ENCODE data around the gene HEATR9. TPM values are rescaled to one million over a fixed set of nuclear protein-coding genes. Genes with fewer than 3 reads are reported as not detected.

HEATR9 gene
- total RNA-seq, 2 donors from 2014 or later = 0.40 TPM; not detected in 1

- WGBS = 77% methylated on average over 7 of the region's 7 CpGs
Observed at GRCh38 chr17:35807371-35808144, 61.1 kb downstream of the HEATR9 start.

More at GRCh38 chr17:35807371-35808144, 61.1 kb downstream of the HEATR9 start:
- no peak for TF ChIP-seq POLR2AphosphoS5 (IDR thresholded peaks at IDR 0.05)
- TF ChIP-seq CTCF (IDR thresholded peaks at IDR 0.05) = no peak
- TF ChIP-seq POLR2A (IDR thresholded peaks at IDR 0.05) = no peak
- Histone ChIP-seq H3K9me3 (no peaks in the 10 kb centered on the region), H3K4me1 (replicated peaks) (peaks cover 4% of the 10 kb centered on the region), H3K27me3 (replicated peaks; ENCODE audit: insufficient read depth) (no peaks in the 10 kb centered on the region), H3K36me3 (no peaks in the 10 kb centered on the region), H3K4me3 (no peak overlapping the region), H3K27ac (no peak overlapping the region)
- intact Hi-C loops (cut with DNase I) = no loop called here
- DNase-seq (ENCODE audit: low spot score) = no peak

Small RNA genes within 50 kb of the gene (small RNA-seq; reads per million reads assigned to genes)
- 105 to 138 reads per million in 2 donors for gene RF00100

Other genes starting within 250 kb of the HEATR9 start
- 1 to 10 TPM; 5.4 to 7.2 TPM for gene RASL10B, start 137.3 kb downstream of the HEATR9 start, total RNA-seq
- not detected for gene GAS2L2, start 115.7 kb downstream of the HEATR9 start, total RNA-seq
- 10 to 100 TPM in 1 of 2 donors, not detected in 1; 15.8 TPM for gene C17orf50, start 108.0 kb downstream of the HEATR9 start, total RNA-seq
- gene MMP28, start 73.2 kb downstream of the HEATR9 start, total RNA-seq = 100 to 1,000 TPM in 1 of 2 donors, 10 to 100 TPM in 1; 12.8 to 146 TPM
- 10 to 100 TPM; 57.2 to 86.1 TPM for gene TAF15, start 59.4 kb downstream of the HEATR9 start, total RNA-seq
- gene CCL5, start 11.5 kb upstream of the HEATR9 start, total RNA-seq = 1 to 10 TPM; 1.2 to 4.5 TPM
- gene RDM1, start 61.9 kb upstream of the HEATR9 start, total RNA-seq = 1 to 10 TPM in 1 of 2 donors, not detected in 1; 2.4 TPM
- 1 to 10 TPM in 1 of 2 donors, not detected in 1; 4.4 TPM for gene LYZL6, start 74.8 kb upstream of the HEATR9 start, total RNA-seq
- gene CCL16, start 112.6 kb upstream of the HEATR9 start, total RNA-seq = not detected
- 10 to 100 TPM; 19.9 to 28.0 TPM for gene CCL14, start 117.8 kb upstream of the HEATR9 start, total RNA-seq
- gene CCL15, start 132.7 kb upstream of the HEATR9 start, total RNA-seq = not detected
- gene CCL23, start 149.1 kb upstream of the HEATR9 start, total RNA-seq = 1 to 10 TPM; 7.4 to 8.7 TPM
- 1 to 10 TPM in 1 of 2 donors, not detected in 1; 2.4 TPM for gene CCL18, start 195.4 kb upstream of the HEATR9 start, total RNA-seq
- not detected for gene CCL3, start 221.3 kb upstream of the HEATR9 start, total RNA-seq
- 1 to 10 TPM in 1 of 2 donors, under 1 TPM in 1; 0.57 to 1.5 TPM for gene CCL4, start 234.9 kb upstream of the HEATR9 start, total RNA-seq

Data from prostate gland (tissue), 2 donors.